ENCODE results near the gene ATXN1.

- no peak for TF ChIP-seq EP300 (IDR thresholded peaks at IDR 0.05)
- TF ChIP-seq CTCF (IDR thresholded peaks at IDR 0.05) = no peak
Observed at GRCh38 chr6:16563628-16564240, 197.5 kb downstream of the ATXN1 start.
